GM12864 (cell line): ENCODE data around the gene ZBTB24.
A peak's percentile ranks its signal among the peaks of the same experiment; 100 is the strongest.

Experiments
- DNase-seq: peaks from one replicate; pipeline ENCODE4 v3.0.0-alpha.2; 2011; ENCODE audit warnings: low read depth
- H3K4me3 ChIP-seq: 2 replicates; pipeline ENCODE4 v1.5.1; 2011; ENCODE audit warnings: mild to moderate bottlenecking, low read depth, low read length, control low read depth
- TF ChIP-seq, protein P1 (sequence below): IDR thresholded peaks from 2 replicates; pipeline ENCODE4 v1.5.1; 2011; ENCODE audit warnings: low read depth, mild to moderate bottlenecking, moderate library complexity, low read length, control low read depth, inconsistent platforms; ENCODE audit errors: missing control alignments

ZBTB24 gene

DNA sequence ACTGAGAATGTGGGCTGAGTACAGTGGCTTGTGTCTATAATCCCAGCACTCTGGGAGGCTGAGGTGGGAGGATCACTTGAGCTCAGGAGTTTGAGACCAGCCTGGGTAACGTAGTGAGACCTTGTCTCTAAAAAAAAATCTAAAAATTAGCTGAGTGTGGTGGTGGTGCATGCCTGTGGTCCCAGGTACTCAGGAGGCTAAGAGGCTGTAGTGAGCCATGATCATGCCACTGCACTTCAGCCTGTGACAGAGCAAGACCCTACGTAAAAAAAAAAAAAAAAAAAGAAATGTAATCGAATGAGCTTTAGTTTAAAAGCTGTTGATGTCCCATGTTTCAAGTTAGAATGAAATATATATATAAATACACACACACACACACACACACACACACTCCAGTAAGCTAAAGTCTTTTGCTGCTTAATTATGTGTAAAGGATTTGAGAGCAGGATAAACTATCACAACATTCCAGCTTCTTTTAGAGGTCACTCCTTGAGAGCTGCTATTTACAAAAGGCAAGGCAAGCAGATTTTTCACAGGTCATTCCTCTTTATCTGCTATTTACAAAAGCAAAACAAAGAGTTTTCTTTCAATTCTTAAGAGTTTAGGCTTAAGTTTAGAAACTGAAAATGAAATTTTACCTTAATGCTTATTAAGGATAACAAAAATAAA lies 22.7 kb downstream of the ZBTB24 start:
- TF ChIP-seq, protein P1, sequence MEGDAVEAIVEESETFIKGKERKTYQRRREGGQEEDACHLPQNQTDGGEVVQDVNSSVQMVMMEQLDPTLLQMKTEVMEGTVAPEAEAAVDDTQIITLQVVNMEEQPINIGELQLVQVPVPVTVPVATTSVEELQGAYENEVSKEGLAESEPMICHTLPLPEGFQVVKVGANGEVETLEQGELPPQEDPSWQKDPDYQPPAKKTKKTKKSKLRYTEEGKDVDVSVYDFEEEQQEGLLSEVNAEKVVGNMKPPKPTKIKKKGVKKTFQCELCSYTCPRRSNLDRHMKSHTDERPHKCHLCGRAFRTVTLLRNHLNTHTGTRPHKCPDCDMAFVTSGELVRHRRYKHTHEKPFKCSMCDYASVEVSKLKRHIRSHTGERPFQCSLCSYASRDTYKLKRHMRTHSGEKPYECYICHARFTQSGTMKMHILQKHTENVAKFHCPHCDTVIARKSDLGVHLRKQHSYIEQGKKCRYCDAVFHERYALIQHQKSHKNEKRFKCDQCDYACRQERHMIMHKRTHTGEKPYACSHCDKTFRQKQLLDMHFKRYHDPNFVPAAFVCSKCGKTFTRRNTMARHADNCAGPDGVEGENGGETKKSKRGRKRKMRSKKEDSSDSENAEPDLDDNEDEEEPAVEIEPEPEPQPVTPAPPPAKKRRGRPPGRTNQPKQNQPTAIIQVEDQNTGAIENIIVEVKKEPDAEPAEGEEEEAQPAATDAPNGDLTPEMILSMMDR: no peak
- DNase-seq: no peak
- no peak overlapping the region for H3K4me3 ChIP-seq

DNA sequence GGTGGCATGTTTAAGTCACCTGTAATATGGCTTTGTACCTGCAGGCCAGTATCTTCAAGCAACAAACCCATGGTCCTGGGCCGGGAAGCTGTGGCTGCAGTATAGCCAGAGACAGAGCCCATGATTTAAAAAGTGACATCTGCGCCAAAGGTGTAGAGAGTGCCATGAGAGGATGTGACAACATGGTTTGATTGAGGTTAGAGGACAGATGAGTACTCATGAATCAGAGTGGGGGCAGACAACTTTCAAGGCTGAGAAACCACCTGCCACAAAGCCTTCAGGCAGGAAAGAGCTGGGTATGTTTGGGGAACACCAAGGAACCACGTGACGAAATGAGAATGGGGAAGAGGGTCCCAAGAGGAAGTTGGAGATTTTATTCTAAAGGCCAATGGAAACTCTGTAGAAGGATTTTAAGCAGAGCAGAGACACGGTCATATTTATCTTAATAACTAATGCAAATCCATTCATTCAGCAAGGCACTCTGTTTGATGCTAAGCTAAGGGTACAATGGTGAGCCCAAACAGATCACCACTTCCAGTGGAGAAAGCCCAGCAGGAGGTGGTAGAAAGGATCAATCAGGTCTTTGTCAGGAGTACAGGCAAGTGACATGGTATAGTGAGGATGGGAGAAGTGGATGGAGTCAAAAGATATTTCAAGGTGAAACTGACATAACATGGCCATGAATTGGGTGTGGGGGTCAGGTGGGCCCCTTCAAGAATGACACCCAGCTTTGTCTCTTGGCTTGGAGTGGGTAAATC lies 24.1 kb downstream of the ZBTB24 start:
- no peak overlapping the region for H3K4me3 ChIP-seq
- DNase-seq: no peak
- TF ChIP-seq, protein P1: no peak

DNA sequence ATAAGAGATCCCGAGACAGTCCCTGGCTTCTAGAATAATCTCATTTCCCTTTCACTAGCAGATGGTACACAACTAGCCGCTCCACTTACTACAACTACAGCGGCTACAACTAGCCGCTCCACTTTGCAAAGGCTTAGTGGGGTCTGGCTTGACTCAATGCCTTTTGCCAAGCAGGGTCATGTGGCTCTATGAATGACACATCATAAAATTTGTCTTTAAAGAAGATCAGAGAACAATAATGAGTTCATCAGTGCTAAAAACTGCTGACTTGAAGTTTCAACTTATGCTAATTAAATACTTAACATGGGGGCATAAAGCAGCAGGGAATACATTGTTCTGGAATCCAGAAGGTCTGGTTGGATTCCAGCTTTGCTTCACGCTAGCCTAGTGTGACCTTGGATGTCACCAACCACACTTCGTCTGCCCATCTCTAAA lies 25.4 kb downstream of the ZBTB24 start:
- no peak for DNase-seq
- no peak overlapping the region for H3K4me3 ChIP-seq
- TF ChIP-seq, protein P1: no peak

DNA sequence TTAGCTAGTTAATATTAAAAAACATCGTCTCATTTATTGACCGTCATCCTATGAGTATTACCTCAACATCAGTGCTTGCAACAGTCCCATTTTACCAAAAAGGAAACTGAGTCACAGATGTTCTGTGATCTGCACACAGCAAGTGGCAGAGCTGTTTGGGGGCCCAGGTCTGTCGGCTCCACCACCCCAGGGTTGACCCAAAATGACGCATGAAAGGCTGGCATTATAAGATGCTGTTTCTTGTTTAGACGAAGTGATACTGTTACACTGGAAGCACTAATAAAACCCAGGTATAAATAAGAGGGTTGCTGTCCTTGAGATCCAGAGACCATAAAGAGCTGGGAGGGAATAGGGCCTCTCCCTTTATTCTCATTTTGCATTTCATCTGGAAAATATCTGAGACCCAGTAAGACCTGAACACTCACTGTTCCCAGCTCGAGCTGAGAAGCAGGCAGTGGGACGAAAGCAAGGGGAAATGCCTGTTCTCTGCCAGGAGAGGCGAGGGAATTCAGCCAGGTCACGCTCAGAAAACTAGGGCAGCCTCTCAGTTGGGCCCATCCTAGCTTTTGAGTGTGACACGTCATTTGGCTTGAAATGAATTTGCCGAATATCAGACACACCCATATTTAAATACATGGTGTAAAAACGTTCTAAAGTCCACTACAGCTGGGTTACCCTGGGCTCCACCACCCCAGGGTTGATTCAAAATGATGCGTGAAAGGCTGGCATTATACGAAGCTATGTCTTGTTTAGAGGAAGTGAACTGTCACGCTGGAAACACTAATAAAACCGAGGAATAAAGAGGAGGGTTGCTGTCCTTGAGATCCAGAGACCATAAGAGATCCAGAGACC lies 26.1 kb downstream of the ZBTB24 start:
- H3K4me3 ChIP-seq: peak overlapping the region; percentile 86
- TF ChIP-seq, protein P1: no peak
- DNase-seq: no peak

DNA sequence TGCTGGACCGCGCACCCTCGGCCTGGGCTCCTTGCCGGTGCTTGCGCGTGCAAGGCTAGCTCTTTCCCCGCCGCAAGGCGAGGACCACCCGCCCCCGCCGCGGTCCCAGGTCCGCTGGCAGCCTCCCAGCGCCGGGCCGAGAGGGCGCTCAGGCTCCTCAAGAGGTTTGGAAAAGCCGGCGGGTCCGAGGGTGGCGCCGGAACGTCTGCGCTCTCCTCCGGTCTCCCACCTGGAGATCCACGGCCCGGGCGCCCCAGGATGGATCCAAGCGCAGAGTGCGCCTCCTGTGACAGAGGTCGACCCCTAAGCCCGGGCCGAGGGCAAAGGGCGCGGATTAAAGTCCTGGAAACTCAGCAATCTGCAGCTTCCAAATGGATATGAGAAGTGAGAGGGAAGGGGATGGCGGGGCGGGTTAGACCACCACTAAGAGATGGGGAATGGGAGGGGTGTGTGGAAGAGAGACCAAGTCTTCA lies 26.9 kb downstream of the ZBTB24 start:
- no peak for DNase-seq
- peak overlapping the region; percentile 86 for H3K4me3 ChIP-seq
- TF ChIP-seq, protein P1: no peak

DNA sequence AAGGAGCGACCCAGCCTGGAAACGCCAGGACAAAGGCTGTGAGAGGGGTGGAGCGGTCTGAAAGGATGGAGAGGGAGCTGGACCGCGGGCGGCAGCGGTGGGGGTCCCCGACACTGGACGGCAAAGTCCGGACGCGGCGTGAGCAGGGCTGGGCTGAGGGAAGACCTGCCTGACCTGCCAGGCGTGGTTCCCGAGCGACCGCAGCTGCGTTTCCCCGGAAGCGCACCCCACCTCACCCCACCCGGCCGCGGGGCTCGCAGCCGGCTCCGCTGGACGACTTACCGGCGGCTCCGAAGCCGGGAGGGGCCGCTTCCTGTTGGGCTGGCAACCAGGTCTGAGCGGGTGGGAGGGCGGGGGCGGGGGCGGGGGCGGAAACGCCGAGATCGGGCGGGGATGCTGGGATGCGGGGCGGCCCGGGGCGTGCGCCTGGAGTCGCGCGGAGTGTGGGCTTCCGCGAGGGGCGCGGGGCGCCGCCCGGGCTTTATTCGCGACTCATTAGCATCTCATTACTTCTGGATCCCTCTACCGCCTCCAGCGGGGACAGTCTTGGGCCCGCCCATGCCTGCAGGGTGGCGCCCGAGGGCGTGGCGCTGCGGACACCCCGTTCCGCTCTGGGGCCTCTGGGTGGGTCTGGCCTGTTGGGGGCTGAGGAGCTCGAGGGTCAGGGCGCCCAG lies 27.4 kb downstream of the ZBTB24 start, which contains the start of gene MICAL1:
MICAL1 (minus strand) TSS at position 336 of the 674 bp plus-strand sequence. CDS start 1,576 bp downstream, outside the sequence.
- DNase-seq: peak; percentile 64
- TF ChIP-seq, protein P1: peak; percentile 44
- peak within 1 kb of the TSS; percentile 86 for H3K4me3 ChIP-seq
